ENCODE measurements around the gene KAZN. TPM values are rescaled to one million over a fixed set of nuclear protein-coding genes. Genes with fewer than 3 reads are reported as not detected.

KAZN gene
- total and polyA plus RNA-seq, 12 donors: 1.1 to 6.5 (median 1.9) TPM

GRCh38 chr1:15017120-15017519, 418.6 kb downstream of the KAZN start:
- ATAC-seq (no peak), DNase-seq (no peak)
- H3K4me1 ChIP-seq: peaks cover 0 to 24% (median 9%) of the 10 kb centered on the region in 9 donors
- TF ChIP-seq CTCF (IDR thresholded peaks at IDR 0.05): no peak
- no peaks in the 10 kb centered on the region for H3K9me3 ChIP-seq
- intact Hi-C loops (cut with DNase I): no loop called here
- H3K4me3 ChIP-seq: no peak overlapping the region
- H3K27me3 ChIP-seq: no peaks in the 10 kb centered on the region
- no peak overlapping the region for H3K27ac ChIP-seq
- no peaks in the 10 kb centered on the region for H3K36me3 ChIP-seq
- 79 to 83% methylated on average over 7 of the region's 7 CpGs for WGBS, 2 donors

GRCh38 chr1:15018767-15019166, 420.3 kb downstream of the KAZN start:
- intact Hi-C loops (cut with DNase I): no loop called here
- TF ChIP-seq CTCF (IDR thresholded peaks at IDR 0.05): no peak
- H3K36me3 ChIP-seq: no peaks in the 10 kb centered on the region
- no peak for DNase-seq
- peaks cover 0 to 37% (median 9%) of the 10 kb centered on the region in 9 donors for H3K4me1 ChIP-seq
- H3K4me3 ChIP-seq: no peak overlapping the region
- H3K27me3 ChIP-seq: no peaks in the 10 kb centered on the region
- H3K27ac ChIP-seq: no peak overlapping the region
- 98 to 100% methylated on average over 4 of the region's 4 CpGs for WGBS, 2 donors
- no peak for ATAC-seq
- H3K9me3 ChIP-seq: no peaks in the 10 kb centered on the region

GRCh38 chr1:15020943-15021745, 422.7 kb downstream of the KAZN start:
- no peaks in the 10 kb centered on the region for H3K9me3 ChIP-seq
- peaks cover 0 to 37% (median 9%) of the 10 kb centered on the region in 9 donors for H3K4me1 ChIP-seq
- intact Hi-C loops (cut with DNase I): loop anchor here in 3 of 10 donors (5.0 to 10.0 kb wide), 3 partner anchors 79 to 906 kb away; no protein-coding TSS in a partner anchor
- ATAC-seq (peak; percentile 69 to 93 (median 84)), DNase-seq (peak; percentile 43 to 72)
- no peaks in the 10 kb centered on the region for H3K27me3 ChIP-seq
- H3K27ac ChIP-seq: peak overlapping the region in 7 of 10 donors; percentile 31 to 58 (median 50)
- no peaks in the 10 kb centered on the region for H3K36me3 ChIP-seq
- WGBS, 2 donors: 44 to 47% methylated on average over 18 of the region's 18 CpGs
- H3K4me3 ChIP-seq: no peak overlapping the region
- peak in 1 of 9 donors; percentile 2 for TF ChIP-seq CTCF (IDR thresholded peaks at IDR 0.05)

GRCh38 chr1:15022048-15022447, 423.6 kb downstream of the KAZN start:
- intact Hi-C loops (cut with DNase I): loop anchor here in 3 of 10 donors (5.0 to 10.0 kb wide), 3 partner anchors 80 to 907 kb away; no protein-coding TSS in a partner anchor

More at GRCh38 chr1:15022048-15022447, 423.6 kb downstream of the KAZN start:
- H3K4me1 ChIP-seq: peaks cover 0 to 37% (median 9%) of the 10 kb centered on the region in 9 donors
- H3K4me3 ChIP-seq: no peak overlapping the region
- 90% methylated on average over 10 of the region's 10 CpGs for WGBS, 2 donors
- DNase-seq (no peak), ATAC-seq (no peak)
- no peak for TF ChIP-seq CTCF (IDR thresholded peaks at IDR 0.05)
- H3K27ac ChIP-seq: peak overlapping the region in 4 of 10 donors; percentile 34 to 58 (median 53)
- no peaks in the 10 kb centered on the region for H3K9me3 ChIP-seq
- no peaks in the 10 kb centered on the region for H3K36me3 ChIP-seq
- H3K27me3 ChIP-seq: no peaks in the 10 kb centered on the region
